Chondrocyte (in vitro differentiated cells): ENCODE data around the gene PACS1. TPM values are rescaled to one million over a fixed set of nuclear protein-coding genes. Genes with fewer than 3 reads are reported as not detected.
"Not testable (repeated sequence)": the region's sequence is repeated elsewhere in the genome, so short reads cannot be mapped to it uniquely, and the experiment has no call there.

Experiments
- DNase-seq: peaks from one replicate; pipeline ENCODE4 v3.0.0; 2021; ENCODE audit warnings: mixed read lengths, low spot score
- H3K27ac Mint-ChIP-seq: one replicate; pipeline ENCODE4 v1.8.0; 2021; ENCODE audit warnings: mild to moderate bottlenecking, moderate library complexity, mixed read lengths; ENCODE audit not compliant: unreplicated experiment
- H3K27me3 Mint-ChIP-seq: 2 replicates; pipeline ENCODE4 v1.8.0; 2021; ENCODE audit warnings: low read depth, mixed read lengths
- H3K36me3 Mint-ChIP-seq: 2 replicates; pipeline ENCODE4 v1.8.0; 2021; ENCODE audit warnings: low read depth, mixed read lengths
- H3K4me1 Mint-ChIP-seq: 2 replicates; pipeline ENCODE4 v1.8.0; 2021; ENCODE audit warnings: low read depth, mild to moderate bottlenecking, mixed read lengths
- H3K4me3 Mint-ChIP-seq: one replicate; pipeline ENCODE4 v1.8.0; 2021; ENCODE audit warnings: mild to moderate bottlenecking, moderate library complexity, mixed read lengths; ENCODE audit not compliant: unreplicated experiment
- H3K9me3 Mint-ChIP-seq: 2 replicates; pipeline ENCODE4 v1.8.0; 2021; ENCODE audit warnings: low read depth, mixed read lengths
- total RNA-seq: library from RNA; stranded (reverse); gene quantifications from 3 replicates; pipeline ENCODE4 v1.2.1, GENCODE V29; 2021
- TF ChIP-seq, protein P1 (sequence below): fragments of 200-600 bp; sonication (generic); IDR thresholded peaks from 2 replicates; pipeline ENCODE4 v1.5.0; 2021; ENCODE audit warnings: antibody characterized with exemption, mild to moderate bottlenecking, moderate library complexity

Gene PACS1
- total RNA-seq, 1 donor from 2014 or later: 90.7 TPM

DNA sequence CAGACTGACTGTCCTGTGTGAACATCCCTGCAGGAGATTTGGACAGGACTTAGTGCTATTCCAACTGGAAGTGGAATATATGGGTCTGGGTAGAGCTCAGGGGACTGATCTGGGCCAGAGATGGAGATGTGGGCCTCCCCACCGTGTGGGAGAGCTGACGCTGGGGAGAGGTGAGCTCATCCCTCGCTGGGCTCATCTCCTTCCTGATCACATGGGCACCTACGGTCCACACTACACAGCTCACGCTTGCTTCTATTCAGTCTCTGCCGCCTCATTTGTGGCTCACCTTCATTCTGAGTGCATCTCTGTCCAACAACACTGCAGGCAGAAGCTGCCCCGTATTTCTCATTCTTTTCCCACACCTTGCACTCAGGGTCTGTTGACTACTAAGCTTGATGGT, 181.7 kb downstream of the PACS1 start:
- no peak for DNase-seq
- Mint-ChIP-seq H3K4me1 (peaks cover 3% of the 10 kb centered on the region), H3K4me3 (no peak overlapping the region), H3K27me3 (no peaks in the 10 kb centered on the region), H3K36me3 (peaks cover 19% of the 10 kb centered on the region), H3K9me3 (no peaks in the 10 kb centered on the region), H3K27ac (no peak overlapping the region)
- TF ChIP-seq, protein P1, sequence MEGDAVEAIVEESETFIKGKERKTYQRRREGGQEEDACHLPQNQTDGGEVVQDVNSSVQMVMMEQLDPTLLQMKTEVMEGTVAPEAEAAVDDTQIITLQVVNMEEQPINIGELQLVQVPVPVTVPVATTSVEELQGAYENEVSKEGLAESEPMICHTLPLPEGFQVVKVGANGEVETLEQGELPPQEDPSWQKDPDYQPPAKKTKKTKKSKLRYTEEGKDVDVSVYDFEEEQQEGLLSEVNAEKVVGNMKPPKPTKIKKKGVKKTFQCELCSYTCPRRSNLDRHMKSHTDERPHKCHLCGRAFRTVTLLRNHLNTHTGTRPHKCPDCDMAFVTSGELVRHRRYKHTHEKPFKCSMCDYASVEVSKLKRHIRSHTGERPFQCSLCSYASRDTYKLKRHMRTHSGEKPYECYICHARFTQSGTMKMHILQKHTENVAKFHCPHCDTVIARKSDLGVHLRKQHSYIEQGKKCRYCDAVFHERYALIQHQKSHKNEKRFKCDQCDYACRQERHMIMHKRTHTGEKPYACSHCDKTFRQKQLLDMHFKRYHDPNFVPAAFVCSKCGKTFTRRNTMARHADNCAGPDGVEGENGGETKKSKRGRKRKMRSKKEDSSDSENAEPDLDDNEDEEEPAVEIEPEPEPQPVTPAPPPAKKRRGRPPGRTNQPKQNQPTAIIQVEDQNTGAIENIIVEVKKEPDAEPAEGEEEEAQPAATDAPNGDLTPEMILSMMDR: no peak

DNA sequence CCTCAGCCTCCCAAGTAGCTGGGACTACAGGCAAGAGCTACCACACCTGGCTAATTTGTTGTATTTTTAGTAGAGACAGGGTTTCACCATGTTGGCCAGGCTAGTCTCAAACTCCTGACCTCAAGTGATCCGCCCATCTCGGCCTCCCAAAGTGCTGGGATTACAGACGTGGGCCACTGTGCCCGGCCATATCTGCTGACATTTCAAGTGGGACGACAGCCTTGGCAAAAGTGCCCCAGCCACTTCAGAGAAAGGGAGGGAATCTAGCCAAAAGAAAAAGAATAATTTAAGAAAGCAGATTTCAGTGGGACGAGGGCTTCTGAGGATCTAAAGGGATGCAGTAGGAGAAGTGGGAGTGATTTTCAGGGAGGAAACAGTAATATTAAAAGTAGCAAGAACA, 183.0 kb downstream of the PACS1 start:
- H3K36me3 Mint-ChIP-seq: peaks cover 18% of the 10 kb centered on the region
- not testable (repeated sequence) for H3K4me3 Mint-ChIP-seq, DNase-seq, H3K9me3 Mint-ChIP-seq, H3K27ac Mint-ChIP-seq, H3K4me1 Mint-ChIP-seq, H3K27me3 Mint-ChIP-seq

DNA sequence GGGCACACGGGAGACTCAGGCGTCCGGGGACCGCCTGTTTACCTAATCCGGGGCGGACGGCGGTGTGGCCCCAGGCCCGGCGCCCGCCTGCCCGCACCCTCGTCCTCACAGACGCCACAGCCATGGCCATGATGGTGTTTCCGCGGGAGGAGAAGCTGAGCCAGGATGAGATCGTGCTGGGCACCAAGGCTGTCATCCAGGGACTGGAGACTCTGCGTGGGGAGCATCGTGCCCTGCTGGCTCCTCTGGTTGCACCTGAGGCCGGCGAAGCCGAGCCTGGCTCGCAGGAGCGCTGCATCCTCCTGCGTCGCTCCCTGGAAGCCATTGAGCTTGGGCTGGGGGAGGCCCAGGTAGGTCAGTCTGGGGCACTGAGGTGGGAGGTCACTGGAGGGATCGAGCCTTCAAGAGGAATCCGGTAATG, 188.4 kb downstream of the PACS1 start:
- no peak for DNase-seq
- H3K9me3 Mint-ChIP-seq: no peaks in the 10 kb centered on the region
- TF ChIP-seq, protein P1: peak; percentile 15
- H3K27ac Mint-ChIP-seq: peak overlapping the region; percentile 22
- peaks cover 22% of the 10 kb centered on the region for H3K4me1 Mint-ChIP-seq
- H3K27me3 Mint-ChIP-seq: no peaks in the 10 kb centered on the region
- peaks cover 10% of the 10 kb centered on the region for H3K36me3 Mint-ChIP-seq
- H3K4me3 Mint-ChIP-seq: peak overlapping the region; percentile 81

DNA sequence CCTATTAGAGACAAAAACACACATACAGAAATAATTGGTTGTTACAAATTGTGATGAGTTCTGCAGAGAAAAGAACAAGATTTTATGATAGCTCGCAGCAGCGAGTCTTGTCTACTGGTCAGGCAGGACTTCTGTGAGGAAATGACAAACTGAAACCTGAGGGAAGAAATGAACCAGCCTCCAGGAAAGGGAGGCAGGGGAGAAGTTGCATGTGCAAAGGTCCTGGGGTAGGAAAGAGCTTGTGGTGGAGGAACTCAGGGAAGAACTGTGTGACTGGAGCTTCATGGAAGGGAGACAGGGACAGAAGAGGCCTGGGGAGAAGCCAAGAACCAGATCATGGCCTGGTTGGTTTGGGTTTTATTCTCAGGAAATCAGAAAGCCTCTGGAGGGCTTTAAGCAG, 189.2 kb downstream of the PACS1 start:
- H3K4me3 Mint-ChIP-seq: peak overlapping the region; percentile 81
- peaks cover 22% of the 10 kb centered on the region for H3K4me1 Mint-ChIP-seq
- no peaks in the 10 kb centered on the region for H3K27me3 Mint-ChIP-seq
- H3K36me3 Mint-ChIP-seq: peaks cover 13% of the 10 kb centered on the region
- TF ChIP-seq, protein P1: no peak
- no peaks in the 10 kb centered on the region for H3K9me3 Mint-ChIP-seq
- no peak overlapping the region for H3K27ac Mint-ChIP-seq
- DNase-seq: no peak

DNA sequence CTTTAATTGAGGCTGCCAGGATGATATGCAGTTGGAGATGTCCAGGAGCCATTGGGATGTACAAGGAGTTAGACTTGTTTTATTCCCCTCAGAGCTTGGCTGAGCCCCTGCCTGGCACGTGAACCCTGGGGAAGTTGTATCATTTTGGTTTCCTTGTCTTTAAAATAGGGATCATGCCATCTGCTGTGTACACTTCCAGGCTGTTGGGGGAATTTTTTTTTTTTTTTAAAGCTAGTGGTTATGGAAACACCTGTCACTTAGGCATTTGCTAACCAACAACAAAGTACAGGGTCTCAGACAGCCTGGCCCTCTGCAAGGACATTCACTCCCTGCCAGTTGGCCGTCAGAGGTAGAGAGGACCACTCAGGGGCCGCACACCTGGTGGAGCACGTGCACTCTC, 189.9 kb downstream of the PACS1 start:
- Mint-ChIP-seq H3K27me3 (no peaks in the 10 kb centered on the region), H3K27ac (no peak overlapping the region), H3K4me1 (peaks cover 22% of the 10 kb centered on the region), H3K36me3 (peaks cover 20% of the 10 kb centered on the region), H3K9me3 (no peaks in the 10 kb centered on the region), H3K4me3 (peak overlapping the region; percentile 40)
- TF ChIP-seq, protein P1: no peak
- DNase-seq: no peak

DNA sequence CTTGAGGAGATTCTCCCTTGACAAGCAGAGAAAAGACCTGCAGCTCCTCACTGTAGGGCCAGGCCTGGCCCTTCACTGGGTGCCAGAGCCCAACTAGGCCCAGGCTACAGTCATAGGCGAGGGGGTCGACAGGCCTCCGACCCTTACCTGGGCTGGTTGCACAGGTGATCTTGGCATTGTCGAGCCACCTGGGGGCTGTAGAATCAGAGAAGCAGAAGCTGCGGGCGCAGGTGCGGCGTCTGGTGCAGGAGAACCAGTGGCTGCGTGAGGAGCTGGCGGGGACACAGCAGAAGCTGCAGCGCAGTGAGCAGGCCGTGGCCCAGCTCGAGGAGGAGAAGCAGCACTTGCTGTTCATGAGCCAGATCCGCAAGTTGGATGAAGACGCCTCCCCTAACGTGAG, 191.5 kb downstream of the PACS1 start:
- Mint-ChIP-seq H3K27ac (no peak overlapping the region), H3K9me3 (no peaks in the 10 kb centered on the region), H3K4me1 (peaks cover 22% of the 10 kb centered on the region), H3K4me3 (no peak overlapping the region), H3K36me3 (peaks cover 20% of the 10 kb centered on the region), H3K27me3 (no peaks in the 10 kb centered on the region)
- TF ChIP-seq, protein P1: no peak
- DNase-seq: no peak
